DMS53 (cell line): ENCODE results near the gene C16orf74.

Experiments
- DNase-seq: peaks from one replicate; lab custom pipeline; 2025; lab: John Stamatoyannopoulos, UW

The C16orf74 gene

DNA sequence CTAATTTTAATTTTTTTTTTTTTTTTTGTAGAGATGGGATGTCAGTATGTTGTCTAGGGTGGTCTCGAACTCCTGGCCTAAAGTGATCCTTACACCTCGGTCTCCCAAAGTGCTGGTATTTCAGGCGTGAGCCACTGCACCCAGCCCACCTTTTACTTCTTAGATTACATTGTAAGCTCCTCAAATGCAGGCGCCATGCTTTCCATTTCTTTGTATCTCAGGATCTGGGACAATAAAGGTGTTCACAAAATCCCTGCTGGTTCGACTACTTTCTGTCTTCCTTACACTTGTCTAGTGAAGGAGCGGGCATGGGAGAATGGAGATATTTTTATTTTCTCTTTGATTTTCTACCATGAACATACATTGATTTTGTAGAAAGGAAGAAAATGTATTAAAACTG, 23.2 kb upstream of the C16orf74 start:
- no peak for DNase-seq

DNA sequence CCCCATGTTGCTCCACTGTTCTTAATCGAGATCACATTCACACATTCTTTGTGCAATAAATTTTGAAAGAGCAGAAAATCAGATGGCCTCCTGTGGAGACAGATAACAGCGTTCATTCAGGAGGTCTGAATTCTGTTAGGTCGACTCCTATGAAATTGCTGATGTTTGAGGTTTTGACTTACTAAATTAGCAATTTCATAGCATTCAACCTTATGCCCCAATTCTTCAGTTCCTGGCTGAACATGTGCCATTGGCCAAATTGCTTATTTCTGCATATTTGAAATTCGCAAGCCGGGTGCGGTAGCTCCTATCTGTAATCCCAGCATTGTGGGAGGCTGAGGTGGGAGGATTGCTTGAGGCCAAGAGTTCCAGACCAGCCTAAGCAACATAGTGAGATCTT, 22.1 kb upstream of the C16orf74 start:
- no peak for DNase-seq

DNA sequence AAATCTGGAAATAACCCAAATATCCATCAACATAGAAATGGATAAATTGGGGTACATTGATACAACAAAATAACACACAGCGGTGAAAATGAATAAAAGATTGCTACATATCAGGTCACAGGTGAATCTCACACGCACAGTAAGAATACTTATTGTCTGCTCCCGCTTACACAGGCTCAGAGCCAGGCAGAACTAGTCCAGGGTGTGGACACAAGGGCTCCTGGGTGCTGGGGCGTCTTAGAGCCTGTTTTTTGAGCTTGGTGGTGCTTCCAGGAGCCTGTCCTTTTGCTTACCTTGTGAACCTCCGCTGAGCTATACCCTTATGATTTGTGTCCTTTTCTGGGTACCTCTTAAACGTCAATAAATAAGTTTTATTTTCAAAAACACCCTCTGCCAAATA, 19.8 kb upstream of the C16orf74 start:
- DNase-seq, result no peak

DNA sequence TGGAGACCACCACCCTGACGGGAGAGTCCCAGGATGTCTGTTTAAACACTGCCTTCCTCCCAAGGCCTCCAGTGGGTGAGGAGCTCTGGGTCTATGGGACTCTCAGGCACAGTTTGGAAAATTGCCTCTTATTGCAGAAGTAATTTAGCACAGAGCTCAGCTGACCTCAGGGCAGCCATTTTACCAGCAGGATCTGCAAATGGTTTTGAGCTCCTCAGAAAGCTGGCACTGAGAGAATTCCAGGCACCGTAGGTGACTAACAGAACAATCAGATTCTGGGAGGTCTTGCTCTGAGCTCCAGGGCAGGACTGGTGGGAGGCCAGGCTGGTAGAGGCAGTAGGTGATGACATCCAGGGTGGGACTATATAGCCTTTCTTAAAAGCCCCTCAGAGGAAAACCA, 17.3 kb upstream of the C16orf74 start:
- no peak for DNase-seq

DNA sequence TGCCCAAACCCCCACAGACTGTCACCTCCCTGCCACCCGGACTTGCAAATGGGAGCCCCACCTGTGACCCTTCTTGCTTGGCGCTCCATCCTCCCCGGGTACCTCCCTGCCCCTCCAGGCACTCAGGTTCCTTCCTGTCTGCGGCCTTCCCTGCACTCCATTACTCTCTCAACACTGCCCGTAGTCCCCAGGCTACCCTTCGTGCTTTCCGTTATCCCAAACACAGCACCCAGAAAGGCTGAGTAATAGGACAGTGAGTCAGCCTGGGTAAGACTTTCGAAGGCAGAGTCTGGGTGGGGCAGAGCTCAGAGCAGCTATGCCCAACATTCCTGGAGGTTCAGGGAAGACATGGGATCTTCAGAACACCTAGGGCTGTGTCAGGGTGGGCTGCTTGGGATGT, 16.6 kb upstream of the C16orf74 start:
- DNase-seq, result no peak

DNA sequence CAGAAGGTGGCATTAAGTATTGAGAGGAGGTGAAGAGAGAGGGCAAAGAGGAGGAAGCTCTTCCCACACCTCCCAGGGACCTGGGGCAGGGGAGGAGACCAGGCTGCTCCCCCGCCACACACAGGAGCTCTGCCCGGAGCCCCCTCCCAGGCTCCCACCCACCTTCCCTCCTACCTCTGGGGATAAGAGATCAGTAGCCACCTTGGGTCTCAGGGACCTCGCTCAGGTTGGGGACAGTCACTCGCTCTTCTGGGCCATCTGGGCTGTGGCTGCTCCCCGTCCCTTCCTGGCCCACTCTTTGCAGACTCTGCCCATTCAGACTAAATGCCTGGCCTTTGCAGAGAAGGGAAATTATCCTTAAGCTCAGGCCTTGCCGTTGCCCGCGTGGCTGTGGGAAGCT, 14.9 kb upstream of the C16orf74 start:
- DNase-seq, result no peak

DNA sequence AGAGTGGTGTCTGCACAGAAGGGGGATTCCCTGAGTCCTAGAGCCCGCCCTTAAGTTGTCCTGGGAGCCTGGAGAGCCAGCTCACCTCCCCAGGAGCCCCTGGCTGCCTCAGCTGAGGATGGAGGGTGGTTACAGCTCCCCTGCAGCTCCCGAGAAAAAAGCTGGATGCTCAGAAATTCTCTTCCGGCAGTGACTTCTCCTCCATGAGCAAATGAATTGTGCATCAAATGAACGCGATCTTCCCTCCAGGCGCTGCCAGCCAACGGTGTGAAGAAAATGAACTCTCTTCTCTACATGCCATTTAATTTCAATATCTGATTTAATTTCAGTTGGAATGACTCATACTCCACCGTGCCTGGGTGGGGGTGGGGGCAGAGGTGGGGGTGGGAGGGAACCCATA, 14.3 kb upstream of the C16orf74 start:
- no peak for DNase-seq

DNA sequence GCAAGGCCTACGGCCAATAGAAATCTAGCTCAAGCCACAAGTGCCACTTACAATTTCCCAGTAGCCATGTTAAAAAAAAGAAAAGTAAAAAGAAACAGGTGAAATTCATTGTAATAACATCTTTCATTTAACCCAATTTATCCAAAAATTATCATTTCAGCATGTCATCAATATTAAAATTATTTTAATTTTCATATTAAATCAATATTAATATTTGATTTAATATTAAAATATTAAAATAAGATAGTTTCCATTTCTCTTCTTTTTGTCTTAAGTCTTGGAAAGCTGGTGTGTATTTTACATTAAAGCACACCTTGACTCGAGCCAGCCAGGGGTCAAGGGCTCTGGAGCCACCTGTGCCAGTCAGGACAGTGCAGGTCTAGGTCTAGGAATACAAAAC, 12.7 kb upstream of the C16orf74 start:
- no peak for DNase-seq

DNA sequence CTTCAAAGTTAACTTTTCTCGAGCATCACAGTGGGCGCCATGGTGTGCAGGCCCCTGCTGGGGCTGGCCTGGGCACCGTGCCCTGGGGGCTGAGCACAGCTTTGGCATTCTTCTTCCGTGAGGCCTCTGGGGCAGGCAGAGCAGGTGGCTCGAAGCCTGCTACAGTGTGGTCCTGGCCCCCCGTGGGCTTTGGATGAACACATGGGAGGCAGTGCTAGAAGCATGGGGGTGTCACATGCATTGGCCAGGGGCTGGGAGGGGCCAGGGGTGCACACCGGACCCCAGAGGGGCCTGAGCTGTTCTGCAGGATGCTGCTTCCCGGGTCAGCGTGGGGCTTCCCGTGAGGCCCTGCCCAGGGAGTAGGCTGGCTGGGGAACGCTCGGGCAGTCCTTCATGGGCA, 12.1 kb upstream of the C16orf74 start:
- DNase-seq, result no peak

DNA sequence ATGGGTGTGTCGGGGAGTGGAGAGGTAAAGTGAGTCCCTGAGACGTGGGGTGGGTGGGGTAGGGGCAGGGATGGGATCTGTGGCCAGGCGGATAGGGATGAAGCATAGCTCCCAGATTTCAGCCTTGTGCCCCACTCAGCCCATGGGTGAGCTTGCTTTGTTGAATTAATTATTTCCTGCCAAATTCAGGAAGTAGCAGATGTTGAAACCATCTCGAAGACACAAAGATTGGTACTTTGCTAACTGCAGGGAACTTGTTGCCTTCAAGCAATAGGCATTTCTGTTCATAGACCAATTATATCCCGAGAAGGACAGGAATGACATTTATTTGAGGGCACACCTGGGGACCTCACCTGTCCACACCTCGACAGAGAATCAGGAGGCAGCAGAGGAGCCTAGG, 11.0 kb upstream of the C16orf74 start:
- no peak for DNase-seq

DNA sequence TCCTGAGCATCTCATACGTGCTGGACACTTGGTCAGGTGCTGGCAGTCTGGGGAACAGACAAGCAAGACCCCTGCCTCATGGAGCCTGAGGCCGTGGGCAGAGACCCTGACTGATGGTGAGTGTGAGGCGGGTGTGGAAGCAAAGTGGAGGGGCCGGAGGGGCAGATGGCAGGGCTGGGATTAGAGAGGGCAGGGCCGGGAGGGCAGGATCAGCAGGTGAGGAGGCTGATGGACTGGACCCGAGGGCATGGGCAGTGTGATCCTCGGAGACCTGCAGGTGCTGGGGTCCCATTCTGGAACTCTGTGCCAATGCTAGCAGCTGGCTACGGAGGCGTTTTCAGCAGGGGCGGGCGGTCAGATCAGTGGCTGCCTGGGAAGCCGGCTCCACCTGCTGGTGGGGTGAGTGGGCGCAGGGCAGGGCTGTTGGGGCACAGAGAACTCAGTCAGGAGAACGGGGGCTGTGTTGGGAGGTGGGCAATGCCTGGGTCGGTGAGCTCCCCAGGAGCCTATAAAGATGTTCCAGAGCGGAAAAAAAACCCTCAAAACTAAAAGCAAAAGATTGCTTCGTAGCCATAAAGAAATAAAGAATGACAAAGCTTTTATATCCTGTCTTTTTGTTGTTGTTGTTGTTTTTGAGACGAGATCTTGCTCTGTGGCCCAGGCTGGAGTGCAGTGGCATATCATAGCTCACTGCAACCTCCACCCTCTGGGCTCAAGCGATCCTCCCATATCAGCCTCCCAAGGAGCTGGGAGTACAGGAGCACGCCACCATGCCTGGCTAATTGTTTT, 8.9 kb upstream of the C16orf74 start:
- peak; percentile 69 for DNase-seq

DNA sequence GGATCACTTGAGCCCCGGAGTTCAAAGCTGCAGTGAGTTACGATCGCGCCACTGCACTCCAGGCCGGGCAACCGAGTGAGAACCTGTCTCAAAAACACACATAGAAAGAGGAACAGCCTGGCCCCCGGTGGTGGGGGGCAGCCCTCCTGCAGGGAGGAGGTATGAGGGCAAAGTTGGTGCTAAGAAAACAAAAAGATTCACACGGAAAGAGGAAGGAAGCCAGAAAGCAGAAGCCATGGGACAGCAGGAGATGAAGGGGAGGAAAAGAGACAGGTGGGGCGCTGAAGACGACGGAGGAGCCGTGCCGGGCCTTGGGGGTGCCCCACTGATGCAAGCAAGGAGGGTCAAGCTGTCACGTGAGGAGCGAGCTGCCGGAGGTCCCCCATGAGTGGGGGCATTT, 8.2 kb upstream of the C16orf74 start:
- no peak for DNase-seq

DNA sequence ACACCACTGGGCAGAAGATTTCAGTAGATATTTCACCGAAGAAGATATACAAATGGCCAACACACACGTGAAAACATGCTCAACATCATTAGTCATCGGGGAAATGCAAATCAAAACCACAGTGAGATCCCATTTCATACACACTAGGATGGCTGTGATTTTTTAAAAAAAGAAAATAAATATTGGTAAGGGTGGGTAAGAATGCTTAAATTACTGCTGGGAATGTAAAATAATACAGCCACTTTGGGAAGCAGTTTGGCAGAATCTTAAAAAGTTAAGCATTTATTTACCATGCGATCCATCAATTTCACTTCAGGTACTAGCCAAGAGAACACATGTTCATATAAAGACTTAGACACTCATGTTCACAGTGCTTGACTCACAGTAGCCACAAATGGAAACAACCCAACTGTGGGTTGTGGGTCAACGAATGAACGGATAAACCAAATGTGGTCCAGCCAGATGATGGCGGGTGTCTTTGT, 6.5 kb upstream of the C16orf74 start:
- DNase-seq, result no peak

DNA sequence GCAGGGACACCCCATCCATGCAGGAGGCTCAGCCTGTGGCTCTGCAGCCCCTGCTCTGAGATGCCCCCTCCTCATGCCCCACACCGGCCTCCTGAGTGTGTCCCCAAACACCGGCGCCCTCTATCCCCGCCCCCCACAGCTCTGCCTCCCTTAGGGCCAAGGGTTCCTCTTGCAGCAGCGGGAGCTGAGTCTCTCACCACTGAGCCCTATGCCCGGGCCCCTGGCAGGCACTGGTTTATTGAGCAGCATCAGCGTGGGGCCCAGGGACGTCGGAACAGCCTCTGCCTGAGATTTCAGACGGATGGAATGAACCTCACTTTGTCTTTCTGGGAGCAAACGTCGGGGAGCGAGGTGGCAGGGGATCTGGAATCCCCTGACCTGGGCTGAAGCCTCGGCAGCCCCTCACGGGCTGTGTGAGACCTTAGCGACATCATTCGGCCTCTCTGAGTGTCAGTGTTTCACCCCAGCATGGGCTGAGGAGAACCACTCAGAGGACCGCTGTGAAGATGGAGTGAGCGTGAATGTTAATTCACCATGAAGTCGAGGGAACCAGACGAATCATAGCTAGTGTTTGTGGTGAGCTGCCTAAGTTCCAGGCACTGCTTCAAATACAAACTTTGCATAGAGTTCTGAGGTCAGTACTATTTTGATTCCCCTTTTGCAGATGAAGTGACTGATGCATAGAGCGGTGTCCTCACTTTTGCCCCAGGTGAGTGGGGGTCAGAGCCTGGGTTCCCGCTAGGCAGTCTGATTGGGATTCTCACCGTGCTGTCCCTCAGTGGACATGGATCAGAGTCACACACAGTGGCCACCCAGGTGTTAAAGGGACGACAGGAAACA, 5.3 kb upstream of the C16orf74 start:
- DNase-seq, result no peak

DNA sequence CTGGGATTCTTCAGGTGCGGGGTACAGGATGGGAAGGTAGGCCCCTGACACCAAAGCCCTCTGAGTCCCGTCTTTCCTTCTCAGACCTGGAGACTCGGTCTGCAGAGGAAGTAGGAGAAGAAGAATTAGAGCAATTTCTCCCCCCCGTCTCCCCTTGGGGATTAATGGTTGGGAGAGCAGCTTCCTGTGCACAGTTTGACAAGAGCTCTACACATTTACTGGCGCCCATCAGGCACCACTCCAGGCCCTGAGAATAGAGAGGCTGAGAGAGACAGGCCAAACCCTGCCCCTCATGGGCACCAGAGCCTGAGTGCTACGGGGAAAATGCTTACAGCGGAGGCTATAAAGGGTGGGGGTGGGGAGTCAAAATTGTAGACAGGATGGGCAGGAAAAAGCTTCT, 3.5 kb upstream of the C16orf74 start:
- no peak for DNase-seq

DNA sequence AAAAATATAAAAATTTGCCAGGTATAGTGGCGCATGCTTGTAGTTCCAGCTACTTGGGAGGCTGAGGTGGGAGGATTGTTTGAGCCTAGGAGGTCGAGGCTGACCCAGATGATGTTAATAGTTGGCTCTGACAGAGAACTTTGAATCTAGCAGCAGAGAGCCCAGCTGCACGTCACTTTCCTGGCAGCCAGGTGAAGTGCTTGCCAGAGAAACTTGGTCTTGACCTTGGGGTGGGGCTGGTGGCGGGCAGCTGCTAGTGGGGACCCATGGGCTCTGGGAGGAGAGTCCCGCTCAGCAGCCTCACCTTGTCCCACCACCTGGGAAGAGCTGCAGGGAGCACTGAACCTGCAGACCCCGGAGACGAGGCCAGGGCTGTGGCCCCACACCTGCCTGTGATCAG, 3.1 kb upstream of the C16orf74 start:
- DNase-seq, result no peak

DNA sequence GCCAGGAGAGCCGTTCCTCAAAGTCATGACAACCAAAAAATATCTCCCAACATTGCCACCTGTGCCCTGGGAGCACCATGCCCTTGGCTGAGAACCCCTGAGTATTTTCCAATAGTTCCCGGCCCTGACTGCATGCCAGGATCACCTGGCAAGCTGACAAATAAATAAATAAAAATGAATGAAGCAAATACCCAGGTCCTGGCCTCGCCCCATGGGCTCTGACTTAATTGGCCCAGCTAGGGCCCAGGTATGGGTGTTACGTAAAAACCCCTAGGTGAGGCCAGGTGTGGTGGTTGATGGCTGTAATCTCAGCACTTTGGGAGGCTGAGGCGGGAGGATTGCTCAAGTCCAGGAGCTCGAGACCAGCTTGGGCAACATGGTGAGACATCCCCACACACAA, 2.7 kb upstream of the C16orf74 start:
- no peak for DNase-seq

DNA sequence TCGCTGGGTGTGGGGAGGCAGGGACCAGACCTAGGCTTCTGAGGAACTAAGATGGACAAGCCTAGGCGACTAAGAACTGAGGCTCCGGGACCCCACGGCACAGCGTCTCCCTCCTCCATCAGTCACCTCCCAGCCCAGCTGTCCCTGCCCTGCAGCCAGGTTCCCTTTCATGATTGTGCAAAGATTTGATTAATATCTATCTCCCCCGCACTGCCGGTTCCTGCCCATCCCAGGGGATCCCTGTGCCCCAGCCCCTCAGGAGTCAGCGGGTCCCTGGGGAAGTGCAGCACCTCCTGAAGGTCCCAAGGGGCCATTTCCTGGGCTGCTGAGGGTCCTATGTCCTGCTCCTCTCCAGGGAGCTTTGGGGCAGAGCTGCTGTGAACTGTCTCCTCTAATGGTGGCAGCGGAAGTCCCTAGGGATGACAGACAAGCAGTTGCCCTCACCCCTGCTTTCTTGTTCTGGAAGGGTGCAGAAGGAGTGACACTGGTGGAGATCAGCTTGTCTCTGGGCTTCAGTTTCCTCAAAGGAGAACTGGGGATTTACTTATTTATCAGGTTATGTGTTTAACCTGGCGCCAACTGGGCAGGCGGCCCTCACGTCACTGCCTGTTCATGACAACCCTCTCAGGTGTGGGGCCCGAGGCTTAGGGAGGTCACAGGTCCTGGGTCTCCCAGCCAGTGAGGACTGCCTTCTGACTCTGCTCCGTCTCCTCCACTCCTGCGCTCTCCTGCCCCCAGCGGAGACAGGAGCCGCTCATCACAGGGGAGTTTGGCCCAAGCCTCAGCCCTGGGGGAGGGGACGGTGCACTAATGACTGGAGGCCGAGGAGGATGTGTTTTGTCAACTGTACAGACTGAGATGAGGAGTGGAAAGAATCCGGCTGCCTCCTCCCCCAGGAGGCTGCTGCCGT, 1.9 kb upstream of the C16orf74 start:
- DNase-seq, result peak; percentile 19

DNA sequence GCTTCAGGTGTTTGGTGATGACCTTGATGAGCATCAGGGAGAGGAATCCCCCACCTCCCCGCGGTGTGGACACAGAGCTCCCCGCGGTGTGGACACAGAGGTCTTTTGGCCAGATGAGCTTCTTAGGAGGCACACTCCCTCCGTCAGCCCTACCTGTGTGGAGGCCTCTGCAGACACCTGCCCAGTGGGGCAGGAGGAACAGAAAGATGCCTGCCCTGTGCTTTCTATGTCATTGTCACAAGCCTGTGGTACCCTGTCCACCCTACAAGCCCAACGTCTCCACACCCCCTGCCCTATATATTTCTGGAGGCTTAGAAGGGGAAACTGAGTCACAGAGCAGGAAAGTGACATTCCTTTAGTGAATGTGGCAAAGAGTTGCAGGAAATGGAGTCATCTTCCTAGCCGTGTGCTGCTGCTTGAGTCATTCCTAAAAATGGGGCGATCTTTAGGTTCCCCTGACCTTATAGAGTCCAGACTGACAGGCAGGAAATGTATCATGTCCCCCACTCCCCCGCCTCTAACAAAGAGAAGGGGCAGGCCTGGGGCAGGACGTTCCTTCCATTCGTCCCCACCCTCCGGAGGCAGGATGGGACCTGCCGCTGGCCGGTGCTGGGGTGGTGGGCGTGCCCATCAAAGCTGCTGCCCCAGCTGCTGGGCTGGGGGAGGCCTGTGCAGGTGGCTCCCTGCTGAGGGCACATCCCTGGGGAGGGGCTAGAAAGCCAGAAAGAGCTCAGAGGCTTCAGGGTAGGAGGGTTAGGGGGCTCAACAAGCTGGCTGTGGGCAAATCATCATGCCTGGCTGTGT, 1.0 kb upstream of the C16orf74 start:
- DNase-seq, result peak; percentile 27

DNA sequence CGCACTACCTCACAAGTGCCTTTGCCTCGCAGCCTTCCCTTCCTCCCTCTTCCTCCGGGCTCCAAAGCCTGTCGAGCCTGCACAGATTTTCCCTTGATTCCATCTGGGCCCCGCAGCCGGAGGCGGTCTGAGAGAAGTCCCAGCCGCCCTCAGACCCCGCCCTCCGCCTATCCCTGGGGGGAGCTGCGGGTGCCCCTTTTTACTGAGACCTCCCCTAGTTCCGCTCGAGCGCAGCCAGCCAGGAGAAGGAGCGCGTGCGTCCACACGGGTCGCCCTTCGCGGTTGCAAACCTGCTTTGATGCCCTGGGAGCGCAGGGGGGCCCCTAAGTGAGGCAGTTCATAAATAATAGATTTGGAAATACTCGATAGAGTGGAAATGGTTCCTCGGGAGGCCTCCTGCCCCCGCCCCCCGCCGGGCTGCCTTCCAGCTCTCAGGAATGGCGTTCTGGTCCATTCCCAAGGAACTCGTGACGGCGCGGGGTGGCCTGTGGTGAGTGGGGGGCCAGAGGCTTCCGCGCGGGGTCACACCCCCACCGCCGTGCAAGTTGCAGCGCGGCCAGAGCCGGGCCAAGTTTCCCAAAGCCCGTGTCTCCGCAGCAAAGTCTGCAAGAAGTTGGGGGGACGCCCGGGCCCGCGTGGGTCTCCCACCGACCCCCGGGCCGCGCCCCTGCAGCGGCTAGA, 610 bp downstream of the C16orf74 start:
- peak; percentile 30 for DNase-seq

DNA sequence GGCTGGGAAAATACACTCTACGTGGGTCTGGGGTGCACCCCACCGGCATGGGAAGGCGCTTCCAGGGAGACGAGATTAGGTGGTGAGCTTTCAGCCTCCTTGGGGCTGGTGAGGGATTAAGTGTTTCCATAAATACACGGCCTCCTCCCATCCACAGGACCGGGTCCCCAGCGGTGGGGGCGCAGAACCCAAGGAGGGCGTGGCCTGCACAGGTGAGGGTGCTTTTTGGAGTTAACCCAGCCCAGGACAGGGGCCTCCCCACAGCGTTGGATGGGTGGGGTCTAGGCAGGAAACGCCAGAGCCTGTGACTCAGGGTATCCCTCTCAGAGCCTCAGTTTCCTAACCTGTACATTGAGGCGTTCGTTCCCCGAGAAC, 1.1 kb downstream of the C16orf74 start:
- DNase-seq, result no peak
